GM12878 (cell line): ENCODE data around the gene CAPN1.

Experiments
- ELK1 ChIP-seq: IDR thresholded peaks from 2 replicates; pipeline ENCODE4 v1.6.1; 2012; ENCODE audit warnings: low read depth, low read length, improper control_type of control experiment
- ETV6 ChIP-seq, 2 experiments: fragments of 450-650 bp in 1 of 2; IDR thresholded peaks in 1 of 2; conservative IDR thresholded peaks in 1 of 2; 2 replicates each; pipeline ENCODE4 v1.6.1; 2014; ENCODE audit warnings: antibody characterized with exemption in 1 of 2, borderline replicate concordance in 1 of 2, low read depth in 1 of 2, mild to moderate bottlenecking in 1 of 2, moderate library complexity in 1 of 2
- GABPA ChIP-seq: IDR thresholded peaks from 2 replicates; pipeline ENCODE4 v1.6.1; 2014; ENCODE audit warnings: antibody characterized with exemption, low read depth, mild to moderate bottlenecking, inconsistent platforms
- NFYB ChIP-seq: IDR thresholded peaks from 2 replicates; pipeline ENCODE4 v1.6.1; 2011; ENCODE audit warnings: low read depth, mild to moderate bottlenecking, low read length, improper control_type of control experiment, moderate library complexity; ENCODE audit not compliant: insufficient read depth
- POLR2AphosphoS5 ChIP-seq: IDR thresholded peaks from 2 replicates; pipeline ENCODE4 v1.6.1; 2011; ENCODE audit warnings: mild to moderate bottlenecking, low read length, inconsistent platforms
- POU2F2 ChIP-seq: IDR thresholded peaks from 3 replicates; pipeline ENCODE4 v1.6.1; 2011; ENCODE audit warnings: low read depth, mild to moderate bottlenecking, low read length, borderline replicate concordance
- TF ChIP-seq, protein P1 (sequence below), 3 experiments: IDR thresholded peaks in 2 of 3; conservative IDR thresholded peaks in 1 of 3; 2 replicates each; pipeline ENCODE4 v1.5.1; 2011; ENCODE audit warnings: low read depth in 3 of 3, low read length in 3 of 3, mild to moderate bottlenecking in 3 of 3, control low read depth in 2 of 3, moderate library complexity in 2 of 3, inconsistent platforms in 1 of 3, mixed read lengths in 1 of 3; ENCODE audit not compliant: control insufficient read depth in 2 of 3, insufficient read depth in 1 of 3; ENCODE audit errors: extremely low read depth in 1 of 3
- TF ChIP-seq, protein P2 (sequence below): IDR thresholded peaks from 2 replicates; pipeline ENCODE4 v1.6.1; 2011; ENCODE audit warnings: low read depth, low read length, improper control_type of control experiment, borderline replicate concordance

DNA sequence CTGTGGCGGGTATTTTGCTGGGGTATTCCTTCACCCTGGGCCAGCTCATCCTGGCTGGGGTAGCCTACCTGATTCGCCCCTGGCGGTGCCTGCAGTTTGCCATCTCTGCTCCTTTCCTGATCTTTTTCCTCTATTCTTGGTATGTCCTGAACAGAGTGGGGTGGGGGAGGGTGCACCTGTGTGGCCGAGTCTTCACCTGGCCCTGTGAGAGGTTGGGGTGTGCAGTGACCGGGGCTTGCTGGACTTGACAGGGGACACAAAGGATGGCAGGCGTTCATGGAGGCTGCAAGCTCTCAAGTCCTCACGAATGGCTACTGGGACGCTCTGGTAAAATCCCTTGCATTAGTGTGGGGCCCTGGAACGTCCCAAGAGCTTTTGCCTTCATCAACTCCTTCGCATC, 39.3 kb downstream of the CAPN1 start:
- TF ChIP-seq, protein P1, sequence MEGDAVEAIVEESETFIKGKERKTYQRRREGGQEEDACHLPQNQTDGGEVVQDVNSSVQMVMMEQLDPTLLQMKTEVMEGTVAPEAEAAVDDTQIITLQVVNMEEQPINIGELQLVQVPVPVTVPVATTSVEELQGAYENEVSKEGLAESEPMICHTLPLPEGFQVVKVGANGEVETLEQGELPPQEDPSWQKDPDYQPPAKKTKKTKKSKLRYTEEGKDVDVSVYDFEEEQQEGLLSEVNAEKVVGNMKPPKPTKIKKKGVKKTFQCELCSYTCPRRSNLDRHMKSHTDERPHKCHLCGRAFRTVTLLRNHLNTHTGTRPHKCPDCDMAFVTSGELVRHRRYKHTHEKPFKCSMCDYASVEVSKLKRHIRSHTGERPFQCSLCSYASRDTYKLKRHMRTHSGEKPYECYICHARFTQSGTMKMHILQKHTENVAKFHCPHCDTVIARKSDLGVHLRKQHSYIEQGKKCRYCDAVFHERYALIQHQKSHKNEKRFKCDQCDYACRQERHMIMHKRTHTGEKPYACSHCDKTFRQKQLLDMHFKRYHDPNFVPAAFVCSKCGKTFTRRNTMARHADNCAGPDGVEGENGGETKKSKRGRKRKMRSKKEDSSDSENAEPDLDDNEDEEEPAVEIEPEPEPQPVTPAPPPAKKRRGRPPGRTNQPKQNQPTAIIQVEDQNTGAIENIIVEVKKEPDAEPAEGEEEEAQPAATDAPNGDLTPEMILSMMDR (IDR thresholded peaks at IDR 0.05 in 2 of 3, conservative IDR thresholded peaks at IDR 0.05 in 1 of 3; ENCODE audit: control insufficient read depth in 2 of 3, extremely low read depth in 1 of 3, insufficient read depth in 1 of 3, low read depth in 3 of 3, low read length in 3 of 3): no peak
- no peak for TF ChIP-seq NFYB
- TF ChIP-seq GABPA: no peak
- TF ChIP-seq ETV6 (conservative IDR thresholded peaks at IDR 0.05 in 1 of 2, IDR thresholded peaks at IDR 0.05 in 1 of 2; ENCODE audit: borderline replicate concordance in 1 of 2, low read depth in 1 of 2): no peak
- TF ChIP-seq ELK1: no peak
- no peak for TF ChIP-seq POLR2AphosphoS5
- TF ChIP-seq, protein P2, sequence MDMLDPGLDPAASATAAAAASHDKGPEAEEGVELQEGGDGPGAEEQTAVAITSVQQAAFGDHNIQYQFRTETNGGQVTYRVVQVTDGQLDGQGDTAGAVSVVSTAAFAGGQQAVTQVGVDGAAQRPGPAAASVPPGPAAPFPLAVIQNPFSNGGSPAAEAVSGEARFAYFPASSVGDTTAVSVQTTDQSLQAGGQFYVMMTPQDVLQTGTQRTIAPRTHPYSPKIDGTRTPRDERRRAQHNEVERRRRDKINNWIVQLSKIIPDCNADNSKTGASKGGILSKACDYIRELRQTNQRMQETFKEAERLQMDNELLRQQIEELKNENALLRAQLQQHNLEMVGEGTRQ: no peak
- no peak for TF ChIP-seq POU2F2
